ENCODE results near the gene GRIPAP1. TPM values are rescaled to one million over a fixed set of nuclear protein-coding genes. Genes with fewer than 3 reads are reported as not detected.

The GRIPAP1 gene
- total RNA-seq, 1 donor from 2014 or later, result 15.0 TPM

DNA sequence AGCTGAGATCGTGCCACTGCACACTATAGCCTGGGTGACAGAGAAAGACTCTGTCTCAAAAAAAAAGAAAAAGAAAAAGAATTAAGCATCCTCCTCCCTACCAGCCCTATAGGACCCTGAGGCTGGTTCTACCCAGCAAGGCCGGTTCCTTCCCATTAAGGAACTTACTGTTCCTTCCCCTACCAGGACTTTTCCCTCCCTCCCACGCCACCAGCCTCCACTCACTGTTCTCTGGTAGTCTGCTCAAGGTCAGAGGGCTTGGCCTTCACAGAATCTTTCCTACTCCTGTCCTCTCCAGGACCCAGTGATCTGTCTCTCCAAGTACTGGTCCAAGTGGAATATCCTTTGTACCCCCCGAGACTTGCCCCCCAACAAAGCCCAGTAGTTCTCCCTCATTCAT lies 1.4 kb downstream of the GRIPAP1 start:
- TF ChIP-seq CTCF (IDR thresholded peaks at IDR 0.05), result no peak
- H3K36me3 ChIP-seq, result peaks cover 0 to 14% of the 10 kb centered on the region in 2 donors
- H3K4me3 ChIP-seq, result peak overlapping the region in 1 of 2 donors; percentile 66
- H3K27me3 ChIP-seq, result no peaks in the 10 kb centered on the region
- no peak for DNase-seq (ENCODE audit: low spot score in 2 of 2)
- H3K9me3 ChIP-seq, result no peaks in the 10 kb centered on the region
- no peak overlapping the region for H3K27ac ChIP-seq
- peaks cover 0 to 4% of the 10 kb centered on the region in 2 donors for H3K4me1 ChIP-seq
- intact Hi-C loops (cut with DNase I), result no loop called here

DNA sequence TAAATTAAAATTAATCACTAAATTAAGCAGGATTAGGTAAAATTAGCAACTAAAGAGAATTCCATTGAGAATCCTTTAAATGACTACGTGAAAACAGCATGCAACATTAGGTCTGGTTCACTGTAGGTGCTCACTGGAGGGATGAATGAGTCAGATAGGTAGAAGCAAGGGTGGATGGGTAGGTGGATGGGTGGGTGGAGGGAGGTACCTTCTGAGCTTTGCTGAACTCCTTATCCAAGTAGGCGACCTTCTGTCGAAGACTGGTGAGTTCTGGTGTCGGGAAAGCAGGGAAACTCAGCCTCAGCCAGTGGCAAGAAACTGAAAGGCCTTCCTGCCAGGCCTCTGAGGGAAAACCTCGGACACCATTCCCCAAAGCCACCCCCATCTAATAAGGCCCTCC lies 3.0 kb downstream of the GRIPAP1 start:
- no peaks in the 10 kb centered on the region for H3K9me3 ChIP-seq

GRCh38 chrX:48998391-48998790 lies 3.7 kb downstream of the GRIPAP1 start:
- no peak for TF ChIP-seq CTCF (IDR thresholded peaks at IDR 0.05)
- peaks cover 0 to 4% of the 10 kb centered on the region in 2 donors for H3K4me1 ChIP-seq
- no peak for DNase-seq (ENCODE audit: low spot score in 2 of 2)

More for the DNA sequence above, 3.0 kb downstream of the GRIPAP1 start:
- no peak for DNase-seq (ENCODE audit: low spot score in 2 of 2)
- Histone ChIP-seq H3K4me1 (peaks cover 0 to 4% of the 10 kb centered on the region in 2 donors), H3K36me3 (peaks cover 0 to 14% of the 10 kb centered on the region in 2 donors), H3K27me3 (no peaks in the 10 kb centered on the region), H3K4me3 (no peak overlapping the region), H3K27ac (no peak overlapping the region)
- intact Hi-C loops (cut with DNase I), result no loop called here
- no peak for TF ChIP-seq CTCF (IDR thresholded peaks at IDR 0.05)

GRCh38 chrX:48997865-48998264 lies 4.2 kb downstream of the GRIPAP1 start:
- intact Hi-C loops (cut with DNase I), result no loop called here
- DNase-seq (ENCODE audit: low spot score in 2 of 2), result no peak
- TF ChIP-seq CTCF (IDR thresholded peaks at IDR 0.05), result no peak
- Histone ChIP-seq H3K36me3 (peaks cover 4 to 19% of the 10 kb centered on the region in 2 donors), H3K27me3 (no peaks in the 10 kb centered on the region), H3K27ac (no peak overlapping the region), H3K4me1 (peaks cover 0 to 4% of the 10 kb centered on the region in 2 donors), H3K4me3 (no peak overlapping the region), H3K9me3 (no peaks in the 10 kb centered on the region)

More at GRCh38 chrX:48998391-48998790, 3.7 kb downstream of the GRIPAP1 start:
- intact Hi-C loops (cut with DNase I), result no loop called here
- H3K4me3 ChIP-seq, result no peak overlapping the region
- no peaks in the 10 kb centered on the region for H3K27me3 ChIP-seq
- peaks cover under 1 to 15% of the 10 kb centered on the region in 2 donors for H3K36me3 ChIP-seq
- no peak overlapping the region for H3K27ac ChIP-seq
- H3K9me3 ChIP-seq, result no peaks in the 10 kb centered on the region

GRCh38 chrX:48997455-48997854 lies 4.6 kb downstream of the GRIPAP1 start:
- Histone ChIP-seq H3K4me1 (peaks cover 0 to 4% of the 10 kb centered on the region in 2 donors), H3K27ac (no peak overlapping the region), H3K36me3 (peaks cover 5 to 19% of the 10 kb centered on the region in 2 donors), H3K9me3 (no peaks in the 10 kb centered on the region), H3K4me3 (no peak overlapping the region), H3K27me3 (no peaks in the 10 kb centered on the region)
- TF ChIP-seq CTCF (IDR thresholded peaks at IDR 0.05), result no peak
- intact Hi-C loops (cut with DNase I), result no loop called here
- DNase-seq (ENCODE audit: low spot score in 2 of 2), result no peak

DNA sequence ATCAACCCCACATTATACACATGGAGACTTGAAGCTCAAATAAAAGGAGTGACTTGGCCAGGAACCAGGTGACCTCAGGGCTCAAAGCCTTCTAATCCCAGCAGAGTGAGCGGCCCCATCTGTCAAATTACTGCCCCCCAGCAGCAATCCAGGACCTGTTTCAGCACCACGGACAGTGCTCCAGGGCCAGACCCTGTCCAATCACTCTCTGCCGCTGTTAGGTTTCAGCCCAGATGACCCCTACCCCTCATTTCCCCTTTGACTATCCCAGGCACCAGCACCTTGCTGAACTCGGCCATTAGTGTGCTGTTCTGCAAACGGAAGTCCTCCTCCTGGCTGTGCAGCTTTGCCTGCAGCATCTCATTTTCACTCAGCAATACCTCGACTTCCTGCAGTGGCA lies 5.1 kb downstream of the GRIPAP1 start:
- Histone ChIP-seq H3K9me3 (no peaks in the 10 kb centered on the region), H3K27me3 (no peaks in the 10 kb centered on the region), H3K36me3 (peaks cover 9 to 24% of the 10 kb centered on the region in 2 donors), H3K4me1 (peaks cover 0 to 4% of the 10 kb centered on the region in 2 donors), H3K4me3 (no peak overlapping the region), H3K27ac (no peak overlapping the region)
- intact Hi-C loops (cut with DNase I), result no loop called here
- no peak for DNase-seq (ENCODE audit: low spot score in 2 of 2)
- TF ChIP-seq CTCF (IDR thresholded peaks at IDR 0.05), result no peak

Data from ascending aorta (tissue), 2 donors.